GM04503 (cell line): ENCODE data around the gene TMEM100.

Experiments used
- DNase-seq: peaks from one replicate; pipeline ENCODE4 v3.0.0-alpha.2; 2012; ENCODE audit warnings: low read depth

Gene TMEM100

DNA sequence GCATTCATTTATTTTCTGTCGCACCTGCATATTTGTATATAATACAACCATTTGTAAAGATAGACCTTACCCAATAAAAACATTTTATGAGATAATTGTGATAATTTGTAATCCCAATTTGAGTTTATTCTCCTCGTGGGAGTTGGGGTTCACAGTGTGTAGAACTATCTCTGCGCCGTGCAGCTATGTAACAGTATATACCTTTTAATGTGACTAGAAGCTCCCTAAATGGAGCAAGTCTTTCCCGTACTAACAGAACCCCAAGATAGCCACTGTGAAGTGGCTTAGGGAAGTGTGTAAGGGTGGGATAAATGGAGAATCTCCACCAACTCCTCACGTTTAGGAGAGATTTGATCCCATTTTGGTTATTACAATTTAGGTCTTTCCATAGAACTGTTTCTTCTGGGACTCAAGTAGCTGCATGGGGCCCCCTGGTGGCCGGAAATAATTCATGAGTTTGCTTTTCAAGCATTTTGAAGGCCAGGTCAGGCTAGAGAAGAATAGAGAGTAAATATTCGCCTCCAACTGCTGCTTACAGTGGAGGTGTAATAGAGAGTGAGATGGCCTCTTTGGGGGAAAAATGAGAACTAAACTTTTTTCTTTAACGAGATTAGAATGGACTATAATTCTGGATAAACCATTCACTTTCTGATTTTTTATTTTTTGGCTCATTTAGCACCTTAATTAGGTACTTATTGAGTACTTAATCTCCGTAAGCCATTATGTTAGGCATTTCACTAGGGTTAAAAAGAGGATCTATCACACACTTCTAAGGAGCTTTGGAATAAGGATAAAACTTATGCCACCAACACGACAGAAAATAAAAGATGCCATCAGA lies 4.5 kb downstream of the TMEM100 start:
- no peak for DNase-seq

GRCh38 chr17:55717432-55717831 lies 5.2 kb downstream of the TMEM100 start:
- no peak for DNase-seq

- DNase-seq: no peak
These were observed 11.7 kb downstream of the TMEM100 start for GRCh38 chr17:55710829-55711496.

DNA sequence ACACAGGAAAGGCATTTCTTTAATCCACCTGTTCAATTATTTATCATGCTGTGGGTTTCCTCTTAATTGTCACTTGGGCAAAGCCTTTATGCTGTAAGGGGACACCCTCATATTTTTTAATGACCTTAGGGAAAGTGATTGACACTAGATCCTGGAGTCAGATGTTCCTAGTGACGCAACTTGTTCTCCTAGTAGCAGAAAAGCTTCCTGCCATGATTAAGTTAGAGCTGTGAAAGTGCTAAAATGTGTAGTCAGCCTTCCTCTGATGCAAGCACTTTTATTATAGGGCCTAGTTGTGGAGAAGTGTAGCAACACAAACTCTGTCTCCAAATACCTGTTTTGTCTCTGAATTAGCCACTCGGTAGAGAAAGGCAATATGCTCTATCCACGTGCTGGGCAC lies 12.3 kb downstream of the TMEM100 start:
- DNase-seq: no peak

- DNase-seq: no peak
These were observed 12.7 kb downstream of the TMEM100 start for GRCh38 chr17:55709984-55710383.

DNA sequence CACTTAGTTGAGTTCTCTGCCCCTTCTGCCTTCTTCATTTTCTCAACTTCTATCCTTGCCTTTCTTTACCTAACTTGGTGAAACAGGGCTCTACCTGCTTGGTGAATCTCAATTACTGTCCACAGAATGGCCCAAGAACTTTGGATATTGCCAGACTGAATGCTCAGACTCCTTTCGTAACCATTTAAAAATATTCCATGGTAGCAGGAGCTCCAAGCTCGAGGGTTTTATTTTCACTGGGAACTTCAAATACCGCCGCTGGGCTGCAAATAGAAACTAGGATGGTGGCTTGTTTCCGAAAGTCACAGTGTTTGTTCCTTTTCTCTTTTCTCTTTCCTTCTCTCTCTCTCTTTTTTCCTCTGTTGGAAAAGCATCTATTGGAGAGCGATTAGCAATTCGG lies 13.2 kb downstream of the TMEM100 start:
- no peak for DNase-seq

GRCh38 chr17:55708175-55708974 lies 14.3 kb downstream of the TMEM100 start:
- no peak for DNase-seq

DNA sequence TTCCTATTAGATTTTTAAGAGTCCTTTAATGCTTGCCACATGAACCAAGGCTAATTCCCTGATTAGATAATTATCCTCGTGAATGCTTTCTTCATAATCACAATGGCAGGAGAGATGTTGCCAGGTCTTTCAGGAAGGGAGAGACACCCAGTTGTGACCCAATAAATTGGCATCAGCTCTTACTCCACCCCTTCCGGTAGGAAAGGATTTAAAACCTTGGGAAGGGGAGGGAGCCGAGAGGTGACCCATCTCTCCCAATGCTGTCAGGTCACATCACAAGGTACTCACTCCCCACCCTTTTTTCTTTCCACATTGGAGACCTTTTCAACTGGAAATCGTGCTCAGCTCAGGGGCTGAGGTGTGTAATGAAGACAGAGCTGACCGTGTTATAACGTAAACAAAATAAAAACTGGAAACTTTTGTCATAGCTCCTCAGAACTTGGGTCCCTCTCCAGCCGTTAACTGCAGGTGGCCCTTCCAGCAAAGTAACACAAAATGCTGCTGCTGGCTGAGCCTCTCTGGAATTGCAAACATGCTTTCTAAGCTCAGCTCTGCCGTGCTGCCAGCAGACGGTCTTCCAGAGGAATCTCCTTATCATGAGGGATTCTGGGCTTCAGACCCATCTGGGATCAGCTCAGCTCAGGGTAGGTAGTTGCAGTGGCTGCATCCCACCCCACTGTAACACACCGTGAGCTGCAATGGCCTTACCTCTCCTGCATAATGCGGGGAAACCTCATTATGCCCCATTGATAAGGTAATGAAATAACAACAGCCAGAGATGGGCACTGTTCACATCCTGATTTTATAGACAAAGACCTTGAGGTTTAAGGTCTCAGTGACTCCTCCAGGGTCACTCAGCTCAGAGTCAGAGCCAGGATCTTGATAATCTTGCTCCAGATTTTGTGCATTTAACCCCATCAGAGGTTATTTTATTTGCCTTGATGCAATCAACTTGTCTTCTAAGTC lies 15.6 kb downstream of the TMEM100 start:
- no peak for DNase-seq

GRCh38 chr17:55705847-55706246 lies 16.8 kb downstream of the TMEM100 start:
- DNase-seq: no peak

DNA sequence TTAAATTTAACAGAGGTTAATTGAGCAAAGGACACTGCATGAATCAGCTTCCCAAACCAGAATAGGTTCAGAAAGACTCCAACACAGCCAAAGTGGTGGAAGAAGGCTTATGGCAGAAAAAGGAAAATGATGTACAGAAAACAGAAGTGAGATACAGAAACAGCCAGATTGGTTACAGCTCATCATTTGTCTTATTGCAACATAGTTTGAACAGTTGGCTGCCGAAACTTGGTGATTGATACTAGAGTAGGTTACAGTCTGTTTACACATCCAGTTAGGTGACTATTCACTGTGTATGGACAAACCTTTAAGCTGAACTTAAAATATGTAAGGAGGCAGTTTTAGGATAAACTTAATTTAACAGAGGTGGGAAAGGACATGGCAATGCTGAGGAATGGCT lies 18.3 kb downstream of the TMEM100 start:
- DNase-seq: no peak

DNA sequence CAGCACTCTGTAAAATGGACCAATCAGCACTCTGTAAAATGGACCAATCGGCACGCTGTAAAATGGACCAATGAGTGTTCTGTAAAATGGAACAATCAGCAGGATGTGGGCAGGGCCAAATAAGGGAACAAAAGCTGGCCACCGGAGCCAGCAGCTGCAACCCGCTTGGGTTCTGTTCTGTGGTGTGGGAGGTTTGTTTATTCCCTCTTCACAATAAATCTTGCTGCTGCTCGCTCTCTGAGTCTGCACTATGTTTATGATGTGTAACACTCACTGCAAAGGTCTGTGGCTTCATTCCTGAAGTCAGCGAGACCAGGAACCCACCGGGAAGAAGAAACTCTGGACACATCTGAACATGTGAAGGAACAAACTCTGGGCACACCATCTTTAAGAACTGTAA lies 20.5 kb downstream of the TMEM100 start:
- no peak for DNase-seq

DNA sequence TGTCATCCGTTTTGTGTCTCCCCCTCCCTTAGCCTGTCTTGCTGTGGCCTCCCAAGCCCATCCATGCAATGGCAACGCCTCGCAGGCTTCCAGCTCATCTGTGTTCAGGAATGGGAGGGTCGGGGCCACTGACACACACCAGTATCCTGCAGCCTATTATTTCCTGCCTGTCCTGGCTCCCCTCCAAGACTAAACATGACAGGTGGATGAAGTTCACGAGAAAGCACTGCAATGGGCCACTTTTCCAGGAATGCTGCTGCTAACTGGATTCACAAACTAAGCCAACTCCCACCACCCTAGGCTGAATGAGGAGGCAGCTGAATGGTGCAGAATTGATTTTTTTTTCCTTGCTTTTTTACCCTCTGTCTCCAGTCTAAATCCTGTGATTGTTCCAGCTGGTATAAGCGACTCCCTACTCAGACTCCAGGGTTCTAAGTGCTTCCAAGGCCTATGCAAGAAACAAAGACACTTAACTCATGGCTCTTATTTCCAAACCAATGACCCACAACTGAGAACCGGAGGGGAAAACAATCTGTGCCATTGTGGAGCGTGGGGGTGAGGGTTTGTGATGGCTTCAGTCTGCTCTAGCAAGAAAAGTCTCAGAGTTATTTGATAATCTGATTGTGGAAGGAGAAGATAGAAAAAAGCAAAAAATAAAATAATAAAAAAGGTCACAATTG lies 23.3 kb downstream of the TMEM100 start:
- no peak for DNase-seq

DNA sequence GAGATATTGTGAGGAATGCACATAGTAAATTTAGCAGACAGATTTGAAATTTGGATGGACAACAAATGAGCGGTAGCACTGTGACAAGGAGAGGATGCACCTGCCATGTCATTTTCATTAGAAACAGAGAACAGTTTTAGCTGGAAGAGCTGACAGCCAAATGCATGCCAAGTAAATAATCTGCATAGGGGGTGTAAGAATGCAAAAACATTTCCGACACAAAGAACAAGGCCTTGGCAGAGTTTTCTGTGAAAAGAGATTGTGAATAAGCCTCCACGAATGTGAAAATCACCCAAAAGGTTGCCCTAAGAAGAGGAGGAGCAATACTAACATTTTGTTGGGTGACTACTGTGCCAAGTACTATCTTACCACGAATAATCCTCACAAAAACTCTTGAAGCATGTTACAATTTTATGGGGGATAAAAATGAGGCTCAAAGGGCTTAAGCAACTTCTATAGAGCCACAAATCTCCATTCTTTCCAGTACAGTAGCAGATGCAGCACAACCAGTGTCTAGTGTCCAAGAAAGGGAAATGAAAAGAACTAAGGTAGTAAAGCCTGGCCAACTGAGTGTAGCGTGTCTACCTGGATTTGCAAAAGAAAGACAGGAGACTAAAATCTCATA lies 28.3 kb downstream of the TMEM100 start:
- no peak for DNase-seq

DNA sequence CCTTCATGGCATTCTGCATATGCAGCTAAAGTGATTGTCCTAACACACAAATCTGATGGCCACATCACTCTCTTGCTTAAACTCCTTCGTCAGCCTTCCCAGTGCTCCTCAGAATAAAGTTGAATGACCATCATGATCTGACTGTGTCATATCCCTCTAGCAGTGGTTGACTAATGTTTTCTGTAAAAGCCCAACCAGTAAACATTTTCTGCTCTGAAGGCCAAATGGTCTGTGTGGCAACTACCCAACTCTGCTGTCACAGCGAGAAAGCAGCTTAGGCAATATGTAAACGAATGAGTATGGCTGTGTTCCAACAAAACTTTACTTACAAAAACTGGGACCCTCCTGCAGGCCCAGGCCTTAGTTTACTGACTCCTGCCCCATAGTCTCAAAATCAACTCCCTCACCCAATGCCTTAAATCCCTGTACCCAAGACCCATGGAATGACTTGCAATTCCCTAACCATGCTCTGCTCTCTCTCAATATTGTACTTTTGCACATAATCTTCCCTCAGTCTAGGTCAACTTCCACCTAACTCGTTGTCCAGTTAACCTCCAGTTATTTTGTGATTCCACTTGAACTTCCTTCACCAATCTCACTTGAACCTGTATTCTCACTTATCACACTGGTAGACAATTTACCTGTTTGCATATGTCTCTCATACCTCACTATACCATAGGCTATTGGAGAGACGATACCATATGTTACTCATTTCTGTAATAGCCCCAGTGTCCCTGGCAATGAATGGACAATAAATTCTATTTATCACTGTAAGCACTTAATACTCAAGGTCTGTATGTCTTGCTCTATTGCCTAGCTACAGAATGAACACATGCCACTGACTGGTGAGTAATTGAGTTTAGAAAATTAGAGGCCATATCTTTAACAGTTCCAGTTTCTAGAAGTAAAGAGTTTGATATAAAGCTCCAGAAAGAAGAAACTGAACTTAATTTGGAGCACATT lies 29.1 kb downstream of the TMEM100 start:
- DNase-seq: no peak

DNA sequence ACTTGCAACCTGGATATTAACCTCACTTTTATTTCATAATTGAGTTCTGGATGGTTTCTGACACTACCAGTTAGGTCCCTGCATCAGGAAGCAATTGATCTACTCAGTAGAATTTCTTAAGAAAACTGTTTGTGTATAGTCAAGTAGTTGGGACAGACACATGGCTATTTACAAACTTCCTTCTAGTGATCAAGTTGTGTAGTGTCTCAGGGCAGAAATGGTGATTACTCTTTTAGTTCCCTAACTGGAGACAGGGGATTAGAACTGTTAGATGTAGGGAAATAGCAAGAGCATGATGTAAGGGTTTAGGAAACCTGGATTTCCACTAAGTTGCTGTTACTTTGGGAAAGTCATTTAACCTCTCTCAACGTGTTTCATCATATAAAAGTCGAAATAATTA lies 30.4 kb downstream of the TMEM100 start:
- DNase-seq: no peak

- DNase-seq: no peak
These were observed 31.0 kb downstream of the TMEM100 start for GRCh38 chr17:55691666-55692065.

GRCh38 chr17:55690105-55690508 lies 32.6 kb downstream of the TMEM100 start:
- no peak for DNase-seq

- no peak for DNase-seq
These were observed 33.0 kb downstream of the TMEM100 start for GRCh38 chr17:55689672-55690071.

DNA sequence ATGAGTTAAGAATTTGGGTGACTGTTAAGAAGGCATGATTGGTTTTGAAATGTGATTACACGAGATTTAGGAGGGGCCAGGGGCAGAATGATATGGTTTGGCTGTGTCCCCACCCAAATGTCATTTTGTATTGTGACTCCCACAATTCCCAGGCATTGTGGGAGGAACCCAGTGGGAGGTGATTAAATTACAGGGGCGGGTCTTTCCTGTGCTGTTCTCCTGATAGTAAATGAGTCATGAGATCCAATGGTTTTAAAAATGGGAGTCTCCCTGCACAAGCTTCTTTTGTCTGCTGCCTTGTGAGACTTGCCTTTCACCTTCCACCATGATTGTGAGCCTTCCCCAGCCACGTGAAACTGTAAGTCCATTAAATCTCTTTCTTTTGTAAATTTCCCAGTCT lies 34.6 kb downstream of the TMEM100 start:
- DNase-seq: no peak
